GM12892 (cell line): ENCODE measurements around the gene SIRT4.

Source experiments
- POLR2A ChIP-seq: IDR thresholded peaks from 2 replicates; pipeline ENCODE4 v1.6.1; 2011; ENCODE audit warnings: low read depth, low read length, control low read depth
- POLR2AphosphoS5 ChIP-seq: IDR thresholded peaks from 2 replicates; pipeline ENCODE4 v1.6.1; 2011; ENCODE audit warnings: low read depth, low read length, control low read depth

GRCh38 chr12:120292411-120292660 is 9.8 kb upstream of the SIRT4 start:
- TF ChIP-seq POLR2A (no peak), POLR2AphosphoS5 (no peak)
